MG63 (cell line): ENCODE results near the gene SEMA4D. TPM values are rescaled to one million over a fixed set of nuclear protein-coding genes. Genes with fewer than 3 reads are reported as not detected.

Experiments
- DNase-seq: peaks from one replicate; pipeline ENCODE4 v3.0.0-alpha.2; 2020
- H3K27me3 ChIP-seq: fragments of 250-450 bp; sonication (Bioruptor Pico); 2 replicates; pipeline ENCODE4 v1.5.1; 2020; ENCODE audit warnings: mild to moderate bottlenecking, moderate library complexity
- H3K36me3 ChIP-seq: fragments of 250-450 bp; sonication (Bioruptor Pico); 2 replicates; pipeline ENCODE4 v1.5.1; 2020; ENCODE audit warnings: mild to moderate bottlenecking, moderate library complexity
- H3K4me3 ChIP-seq: fragments of 250-450 bp; sonication (Bioruptor Pico); 2 replicates; pipeline ENCODE4 v1.5.1; 2020; ENCODE audit warnings: mild to moderate bottlenecking, moderate library complexity
- H3K9me3 ChIP-seq: fragments of 250-450 bp; sonication (Bioruptor Pico); 2 replicates; pipeline ENCODE4 v1.5.1; 2020; ENCODE audit warnings: mild to moderate bottlenecking, moderate library complexity
- total RNA-seq: library from RNA; depleted of rRNA; stranded (reverse); fragments of >200 nt; shearing (Covaris generic); gene quantifications from 2 replicates; pipeline ENCODE4 v1.2.3, GENCODE V29; 2014; ENCODE audit warnings: low replicate concordance; rRNA removed

Gene SEMA4D
- total RNA-seq = 0.23 and 0.86 TPM in 2 replicates

GRCh38 chr9:89497978-89498851 is at the start of gene SEMA4D:
Gene SEMA4D, minus strand, starts transcription at chr9:89498113. Its CDS starts 92,657 bp downstream, at chr9:89405456.
- DNase-seq = peak; percentile 76
- peak within 1 kb of the TSS; percentile 48 for H3K4me3 ChIP-seq
- H3K9me3 ChIP-seq = no peaks in the 10 kb centered on the region
- no peaks in the 10 kb centered on the region for H3K36me3 ChIP-seq
- no peaks in the 10 kb centered on the region for H3K27me3 ChIP-seq

DNA sequence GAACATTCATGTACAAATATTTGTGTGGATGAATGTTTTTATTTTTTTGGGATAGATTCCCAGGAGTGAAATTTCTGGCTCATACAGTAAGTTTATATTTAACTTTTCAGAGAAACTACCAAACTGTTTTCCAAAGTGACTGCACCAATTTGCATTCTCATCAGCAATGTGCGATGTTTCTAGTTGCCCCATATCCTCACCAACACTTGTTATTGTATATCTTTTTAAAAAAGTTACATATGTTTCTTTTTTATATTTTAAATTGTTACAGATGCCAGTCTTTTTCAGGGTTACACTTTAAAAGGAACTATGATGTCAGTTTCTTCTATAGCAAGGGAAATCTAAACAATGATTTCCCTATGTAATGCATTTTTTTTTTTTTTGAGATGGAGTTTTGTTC is 49.1 kb upstream of the SEMA4D start:
- no peaks in the 10 kb centered on the region for H3K27me3 ChIP-seq
- H3K4me3 ChIP-seq = no peak overlapping the region
- no peaks in the 10 kb centered on the region for H3K36me3 ChIP-seq
- DNase-seq = no peak
- H3K9me3 ChIP-seq = no peaks in the 10 kb centered on the region

- no peak for DNase-seq
- Histone ChIP-seq H3K27me3 (no peaks in the 10 kb centered on the region), H3K4me3 (no peak overlapping the region), H3K36me3 (no peaks in the 10 kb centered on the region), H3K9me3 (no peaks in the 10 kb centered on the region)
Measured at GRCh38 chr9:89544279-89544661, 46.4 kb upstream of the SEMA4D start.

GRCh38 chr9:89543621-89544278 is 45.8 kb upstream of the SEMA4D start:
- Histone ChIP-seq H3K4me3 (no peak overlapping the region), H3K27me3 (no peaks in the 10 kb centered on the region), H3K36me3 (no peaks in the 10 kb centered on the region), H3K9me3 (no peaks in the 10 kb centered on the region)
- DNase-seq = no peak

DNA sequence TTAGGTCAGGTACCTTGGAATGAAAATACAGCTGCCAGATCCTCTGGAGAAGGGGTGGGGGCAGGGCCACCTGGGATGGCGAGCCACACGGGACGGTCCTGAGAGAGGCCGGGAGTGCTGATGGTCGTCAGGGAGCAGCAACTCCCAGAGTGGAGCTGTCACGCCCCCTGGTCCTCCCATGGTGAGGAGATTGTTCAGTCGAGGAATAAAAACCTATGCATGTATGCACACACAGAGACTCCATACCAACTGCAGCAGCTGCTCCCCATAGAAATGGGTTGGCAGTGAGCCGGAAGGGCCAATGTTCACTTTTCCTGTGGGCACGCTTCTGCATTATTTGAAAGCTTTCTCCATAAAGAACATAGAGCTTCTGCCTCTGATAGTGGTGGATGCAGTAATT is 45.2 kb upstream of the SEMA4D start:
- DNase-seq = no peak
- Histone ChIP-seq H3K4me3 (no peak overlapping the region), H3K27me3 (no peaks in the 10 kb centered on the region), H3K36me3 (no peaks in the 10 kb centered on the region), H3K9me3 (no peaks in the 10 kb centered on the region)

GRCh38 chr9:89542401-89543021 is 44.6 kb upstream of the SEMA4D start:
- DNase-seq = no peak
- Histone ChIP-seq H3K27me3 (no peaks in the 10 kb centered on the region), H3K4me3 (no peak overlapping the region), H3K36me3 (no peaks in the 10 kb centered on the region), H3K9me3 (no peaks in the 10 kb centered on the region)

DNA sequence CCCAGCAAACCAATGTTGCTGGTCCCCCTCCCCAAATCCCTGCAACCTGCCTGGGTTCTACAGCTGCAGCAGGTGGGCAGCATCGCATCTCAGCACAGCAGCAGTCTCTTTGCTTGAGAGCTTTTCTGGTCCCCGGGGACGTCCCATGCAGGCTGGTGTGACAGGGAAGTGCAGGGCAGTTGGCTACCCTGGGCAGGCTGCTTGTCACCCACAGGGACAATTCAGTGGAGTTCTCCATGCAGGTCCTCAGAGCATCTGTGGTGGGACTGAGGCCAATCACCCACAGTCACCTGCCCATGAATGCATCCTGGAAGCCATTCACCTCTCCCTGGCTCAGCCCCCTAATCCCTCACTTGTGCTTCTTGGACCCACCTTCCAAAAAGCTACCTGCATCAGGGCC is 43.9 kb upstream of the SEMA4D start:
- no peaks in the 10 kb centered on the region for H3K36me3 ChIP-seq
- no peak for DNase-seq
- H3K9me3 ChIP-seq = no peaks in the 10 kb centered on the region

GRCh38 chr9:89539374-89539773 is 41.5 kb upstream of the SEMA4D start:
- Histone ChIP-seq H3K9me3 (no peaks in the 10 kb centered on the region), H3K27me3 (no peaks in the 10 kb centered on the region), H3K36me3 (no peaks in the 10 kb centered on the region), H3K4me3 (no peak overlapping the region)
- no peak for DNase-seq

More for the DNA sequence above, 43.9 kb upstream of the SEMA4D start:
- no peaks in the 10 kb centered on the region for H3K27me3 ChIP-seq
- H3K4me3 ChIP-seq = no peak overlapping the region

GRCh38 chr9:89538871-89539270 is 41.0 kb upstream of the SEMA4D start:
- Histone ChIP-seq H3K36me3 (no peaks in the 10 kb centered on the region), H3K27me3 (no peaks in the 10 kb centered on the region), H3K4me3 (no peak overlapping the region), H3K9me3 (no peaks in the 10 kb centered on the region)
- no peak for DNase-seq

DNA sequence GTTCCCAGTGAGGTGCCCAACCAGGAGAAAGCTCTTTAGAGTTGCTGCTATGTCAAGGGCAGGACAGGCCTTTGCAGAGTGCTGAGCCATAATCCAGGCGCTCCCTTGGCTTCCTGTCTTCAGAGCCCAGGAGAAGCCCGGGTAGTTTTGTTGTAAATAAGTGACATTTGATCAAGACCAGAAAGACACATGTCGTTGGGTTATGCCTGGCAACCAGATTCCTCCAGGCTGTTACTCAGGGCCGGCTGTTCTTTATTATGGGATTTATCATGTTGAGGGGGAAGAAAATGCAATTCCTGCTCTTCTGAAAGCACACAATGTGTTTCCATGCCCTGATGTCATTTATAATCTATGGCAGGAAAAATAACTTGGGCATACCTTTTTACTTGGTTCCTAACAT is 39.3 kb upstream of the SEMA4D start:
- Histone ChIP-seq H3K4me3 (no peak overlapping the region), H3K36me3 (no peaks in the 10 kb centered on the region), H3K9me3 (no peaks in the 10 kb centered on the region), H3K27me3 (no peaks in the 10 kb centered on the region)
- no peak for DNase-seq

GRCh38 chr9:89536600-89536999 is 38.7 kb upstream of the SEMA4D start:
- H3K36me3 ChIP-seq = no peaks in the 10 kb centered on the region
- H3K9me3 ChIP-seq = no peaks in the 10 kb centered on the region
- H3K4me3 ChIP-seq = no peak overlapping the region
- H3K27me3 ChIP-seq = no peaks in the 10 kb centered on the region
- DNase-seq = no peak

DNA sequence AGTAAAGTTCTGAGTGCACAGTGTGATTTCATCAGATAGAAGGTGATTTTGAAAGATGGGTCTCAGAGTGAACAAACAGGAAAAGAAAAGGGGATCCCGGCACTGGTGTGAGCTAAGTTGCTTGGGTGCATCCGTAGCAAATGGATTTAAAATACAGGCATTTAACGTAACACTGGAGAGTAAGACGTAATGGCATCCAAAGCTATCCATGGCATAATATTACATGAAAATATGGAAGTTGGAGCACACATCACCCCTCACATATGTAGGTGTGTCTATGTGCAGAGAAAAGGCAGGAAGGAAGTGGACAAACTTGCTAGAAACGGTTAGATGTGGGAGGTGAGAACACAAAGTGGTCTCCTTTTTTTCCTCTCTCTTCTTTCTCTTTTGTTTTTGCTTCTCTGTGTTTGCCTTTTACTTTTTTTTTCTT is 38.2 kb upstream of the SEMA4D start:
- Histone ChIP-seq H3K36me3 (no peaks in the 10 kb centered on the region), H3K4me3 (no peak overlapping the region), H3K27me3 (no peaks in the 10 kb centered on the region), H3K9me3 (no peaks in the 10 kb centered on the region)
- no peak for DNase-seq

GRCh38 chr9:89535461-89535860 is 37.5 kb upstream of the SEMA4D start:
- H3K36me3 ChIP-seq = no peaks in the 10 kb centered on the region
- no peak for DNase-seq

GRCh38 chr9:89534515-89535287 is 36.8 kb upstream of the SEMA4D start:
- no peak overlapping the region for H3K4me3 ChIP-seq
- H3K9me3 ChIP-seq = no peaks in the 10 kb centered on the region
- no peaks in the 10 kb centered on the region for H3K36me3 ChIP-seq
- H3K27me3 ChIP-seq = no peaks in the 10 kb centered on the region
- no peak for DNase-seq

More at GRCh38 chr9:89535461-89535860, 37.5 kb upstream of the SEMA4D start:
- H3K27me3 ChIP-seq = no peaks in the 10 kb centered on the region
- no peaks in the 10 kb centered on the region for H3K9me3 ChIP-seq
- no peak overlapping the region for H3K4me3 ChIP-seq

DNA sequence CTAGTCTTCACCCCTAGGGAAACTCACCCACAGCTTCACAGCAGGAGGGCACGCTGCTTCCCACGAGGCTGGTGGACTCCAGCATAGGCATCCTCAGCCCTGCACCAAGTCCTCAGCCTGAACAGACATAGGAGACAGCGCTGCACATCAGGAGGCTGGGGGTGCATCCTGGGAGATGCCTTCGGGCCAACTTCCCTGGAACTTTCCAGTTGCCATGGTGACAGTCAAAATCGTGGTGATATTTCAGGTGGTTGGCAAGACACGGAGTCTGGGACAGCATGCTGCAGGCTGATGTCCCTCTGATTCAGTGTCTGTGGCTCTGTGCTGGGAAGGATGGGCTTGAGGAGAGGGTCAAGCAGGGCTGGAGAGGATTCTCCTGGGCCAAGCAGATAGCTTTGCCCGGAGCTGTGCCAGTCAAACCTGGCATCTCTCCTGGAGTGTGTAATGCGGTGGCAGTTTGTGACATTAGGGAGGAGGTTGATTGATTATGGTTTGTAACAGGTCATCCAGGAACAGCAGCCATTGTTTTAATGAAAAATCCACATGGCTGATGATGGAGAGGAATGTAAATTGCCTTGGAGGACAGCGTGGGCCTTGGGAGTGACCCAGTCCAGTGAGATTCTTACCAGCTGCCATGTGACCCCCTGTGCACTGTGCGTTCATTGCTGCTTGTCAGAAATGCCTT is 35.6 kb upstream of the SEMA4D start:
- Histone ChIP-seq H3K27me3 (no peaks in the 10 kb centered on the region), H3K9me3 (no peaks in the 10 kb centered on the region), H3K36me3 (no peaks in the 10 kb centered on the region), H3K4me3 (no peak overlapping the region)
- DNase-seq = no peak

DNA sequence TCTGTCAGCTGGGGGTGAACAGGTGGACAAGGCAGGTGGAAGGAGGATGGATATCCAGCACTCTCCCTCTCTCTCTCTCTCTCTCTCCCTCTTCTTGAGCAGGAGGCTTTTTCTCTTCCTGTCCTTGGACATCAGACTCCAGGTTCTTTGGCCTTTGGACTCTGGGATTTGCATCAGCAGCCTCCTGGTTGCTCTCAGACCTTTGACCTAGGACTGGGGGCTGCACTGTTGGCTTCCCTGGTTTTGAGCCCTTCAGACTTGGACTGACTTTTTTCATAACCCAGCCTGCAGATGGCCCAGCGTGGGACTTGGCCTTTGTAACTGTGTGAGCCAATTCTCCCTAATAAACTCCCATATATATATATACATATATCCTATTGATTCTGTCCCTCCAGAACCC is 35.0 kb upstream of the SEMA4D start:
- no peak overlapping the region for H3K4me3 ChIP-seq
- no peaks in the 10 kb centered on the region for H3K36me3 ChIP-seq
- no peaks in the 10 kb centered on the region for H3K9me3 ChIP-seq
- no peaks in the 10 kb centered on the region for H3K27me3 ChIP-seq
- DNase-seq = no peak
